Activated CD4-positive, alpha-beta T cell treated with anti-CD3 and anti-CD28 coated beads for 36 hours (primary cell): ENCODE results near the gene EXOC7. TPM values are rescaled to one million over a fixed set of nuclear protein-coding genes. Genes with fewer than 3 reads are reported as not detected.

Source experiments
- ATAC-seq: fragments of 200-7000 bp; cut with Tn5 transposase; one replicate; pipeline ENCODE4 v1.10.0; 2021; ENCODE audit warnings: mild to moderate bottlenecking, moderate library complexity
- CTCF ChIA-PET: fragments of 350-600 bp; sonication (Branson Sonifier 250); formaldehyde crosslinking; loops from one replicate; lab custom pipeline; 2021; ENCODE audit warnings: antibody characterized with exemption; lab: Charles Lee
- POLR2A ChIA-PET: fragments of 350-600 bp; sonication (Branson Sonifier 250); formaldehyde crosslinking; loops from one replicate; lab custom pipeline; 2021; ENCODE audit warnings: antibody characterized with exemption, inconsistent platforms; lab: Charles Lee
- DNase-seq: peaks from one replicate; pipeline ENCODE4 v3.0.0-alpha.2; 2020
- H3K27ac Mint-ChIP-seq: one replicate; pipeline ENCODE4 v1.8.0; 2021; ENCODE audit warnings: mixed read lengths
- H3K27me3 Mint-ChIP-seq: one replicate; pipeline ENCODE4 v1.8.0; 2021; ENCODE audit warnings: mixed read lengths
- H3K36me3 Mint-ChIP-seq: one replicate; pipeline ENCODE4 v1.8.0; 2021; ENCODE audit warnings: low read depth, mixed read lengths
- H3K4me1 Mint-ChIP-seq: one replicate; pipeline ENCODE4 v1.8.0; 2021; ENCODE audit warnings: mixed read lengths
- H3K4me3 Mint-ChIP-seq: one replicate; pipeline ENCODE4 v1.8.0; 2021; ENCODE audit warnings: mild to moderate bottlenecking, moderate library complexity, mixed read lengths
- H3K9me3 Mint-ChIP-seq: one replicate; pipeline ENCODE4 v1.8.0; 2021; ENCODE audit warnings: low read depth, mixed read lengths
- intact Hi-C, 2 experiments: fragments of 100-400 bp; cut with DNase I in 1 of 2; cut with micrococcal nuclease in 1 of 2; formaldehyde crosslinking; loops; one replicate each; pipeline versions ENCODE4 v1.14.2 to v1.15.1; 2022 to 2024; cut with DNase I, micrococcal nuclease
- total RNA-seq, 2 experiments: library from RNA; stranded (reverse); gene quantifications; one replicate each; pipeline ENCODE4 v1.2.3, GENCODE V29; 2021

Gene EXOC7
- total RNA-seq, 2 experiments from 2014 or later = 73.0 to 77.0 TPM

- H3K27ac Mint-ChIP-seq = no peak overlapping the region
- H3K27me3 Mint-ChIP-seq = no peaks in the 10 kb centered on the region
- POLR2A ChIA-PET = interaction anchor here (0.6 kb wide), 2 partner anchors 67 to 208 kb away, joined by 3 to 4 read pairs; no protein-coding TSS in a partner anchor
- DNase-seq (no peak), ATAC-seq (no peak)
- no peaks in the 10 kb centered on the region for H3K36me3 Mint-ChIP-seq
- no peaks in the 10 kb centered on the region for H3K4me1 Mint-ChIP-seq
- intact Hi-C loops = no loop called here
- CTCF ChIA-PET = interaction anchor here (0.6 to 0.8 kb wide), 5 partner anchors 19 to 135 kb away, joined by 3 to 4 read pairs (median 3); no protein-coding TSS in a partner anchor
- H3K9me3 Mint-ChIP-seq = no peaks in the 10 kb centered on the region
- no peak overlapping the region for H3K4me3 Mint-ChIP-seq
Observed at GRCh38 chr17:76115138-76115754, 11.7 kb upstream of the EXOC7 start.

DNA sequence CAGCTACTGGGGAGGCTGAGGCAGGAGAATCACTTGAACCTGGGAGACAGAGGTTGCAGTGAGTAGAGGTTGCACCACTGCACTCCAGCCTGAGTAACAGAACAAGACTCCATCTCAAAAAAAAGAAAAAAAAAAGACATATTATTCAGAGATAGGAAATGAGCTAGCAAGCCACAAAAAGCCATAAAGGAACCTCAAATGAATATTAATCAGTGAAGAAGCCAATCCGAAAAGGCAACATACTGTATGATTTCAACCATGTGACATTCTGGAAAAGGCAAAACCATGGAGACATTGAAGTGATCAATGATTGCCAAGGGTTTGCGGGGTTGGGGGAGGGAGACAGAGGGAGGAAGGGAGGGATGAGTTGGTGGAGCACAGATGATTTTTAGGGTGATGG is 8.4 kb upstream of the EXOC7 start:
- CTCF ChIA-PET = interaction anchor here (0.7 to 2.6 kb wide), 4 partner anchors 99 to 286 kb away, joined by 3 to 8 read pairs (median 4); no protein-coding TSS in a partner anchor
- Mint-ChIP-seq H3K36me3 (no peaks in the 10 kb centered on the region), H3K27me3 (no peaks in the 10 kb centered on the region), H3K4me3 (no peak overlapping the region), H3K9me3 (no peaks in the 10 kb centered on the region), H3K27ac (no peak overlapping the region), H3K4me1 (no peaks in the 10 kb centered on the region)
- DNase-seq = no peak
- no peak for ATAC-seq
- POLR2A ChIA-PET = no interaction called here
- intact Hi-C loops = no loop called here

GRCh38 chr17:76107509-76107908 is 3.9 kb upstream of the EXOC7 start:
- Mint-ChIP-seq H3K9me3 (no peaks in the 10 kb centered on the region), H3K36me3 (no peaks in the 10 kb centered on the region), H3K27me3 (no peaks in the 10 kb centered on the region), H3K27ac (no peak overlapping the region), H3K4me1 (peaks cover 8% of the 10 kb centered on the region), H3K4me3 (no peak overlapping the region)
- intact Hi-C loops = loop anchor here in 1 of 2 experiments (1.0 to 10.0 kb wide), 2 partner anchors 93 to 397 kb away; partner anchors contain the start of gene RHBDF2
- DNase-seq = no peak
- ChIA-PET POLR2A (interaction anchor here (0.6 kb wide), 1 partner anchor 405 kb away, joined by 3 read pairs; no protein-coding TSS in a partner anchor), CTCF (interaction anchor here (0.9 to 1.6 kb wide), 5 partner anchors 72 to 434 kb away, joined by 3 to 4 read pairs (median 4); no protein-coding TSS in a partner anchor)
- ATAC-seq = no peak

GRCh38 chr17:76106703-76107102 is 3.1 kb upstream of the EXOC7 start:
- no peaks in the 10 kb centered on the region for H3K36me3 Mint-ChIP-seq
- H3K27me3 Mint-ChIP-seq = no peaks in the 10 kb centered on the region
- H3K27ac Mint-ChIP-seq = no peak overlapping the region
- H3K9me3 Mint-ChIP-seq = no peaks in the 10 kb centered on the region
- ATAC-seq (no peak), DNase-seq (no peak)
- H3K4me1 Mint-ChIP-seq = peaks cover 13% of the 10 kb centered on the region
- intact Hi-C loops = loop anchor here in 1 of 2 experiments (1.0 to 10.0 kb wide), 2 partner anchors 92 to 398 kb away; partner anchors contain the start of gene RHBDF2
- ChIA-PET POLR2A (interaction anchor here (0.7 kb wide), 1 partner anchor 166 kb away, joined by 5 read pairs; the partner anchor contains the start of gene FBF1), CTCF (interaction anchor here (0.6 to 1.3 kb wide), 5 partner anchors 87 to 244 kb away, joined by 3 to 6 read pairs (median 4); no protein-coding TSS in a partner anchor)
- H3K4me3 Mint-ChIP-seq = no peak overlapping the region

DNA sequence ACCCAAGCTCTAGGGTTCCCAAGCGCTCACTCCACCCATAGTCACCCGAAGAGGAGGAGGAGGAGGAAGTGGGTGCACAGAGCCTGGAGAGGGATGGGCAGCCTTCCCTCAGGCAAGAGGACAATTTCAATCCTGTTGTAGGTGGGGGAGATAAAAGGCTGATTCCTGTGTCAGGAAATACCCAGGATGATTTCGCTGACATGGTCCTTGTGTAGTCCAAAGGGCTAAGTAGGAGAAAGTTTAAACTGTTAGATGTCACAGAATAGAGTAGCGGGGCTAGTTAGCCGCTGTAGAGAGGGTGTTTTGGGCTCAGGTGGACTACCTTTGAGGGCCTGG is 1.3 kb upstream of the EXOC7 start:
- ChIA-PET POLR2A (interaction anchor here (0.9 to 2.0 kb wide), 2 partner anchors 24 to 167 kb away, joined by 3 to 4 read pairs; no protein-coding TSS in a partner anchor), CTCF (interaction anchor here (0.6 to 1.1 kb wide), 4 partner anchors 16 to 270 kb away, joined by 3 read pairs; no protein-coding TSS in a partner anchor)
- Mint-ChIP-seq H3K36me3 (peaks cover 4% of the 10 kb centered on the region), H3K27me3 (no peaks in the 10 kb centered on the region), H3K27ac (no peak overlapping the region), H3K9me3 (no peaks in the 10 kb centered on the region), H3K4me1 (peaks cover 17% of the 10 kb centered on the region), H3K4me3 (peak overlapping the region; percentile 90)
- intact Hi-C loops = loop anchor here in 1 of 2 experiments (10.0 kb wide), 1 partner anchor 400 kb away; the partner anchor contains the start of gene RHBDF2
- no peak for ATAC-seq
- DNase-seq = no peak

- H3K27me3 Mint-ChIP-seq = no peaks in the 10 kb centered on the region
- H3K36me3 Mint-ChIP-seq = peaks cover 7% of the 10 kb centered on the region
- H3K27ac Mint-ChIP-seq = peak overlapping the region; percentile 93
- no peak for DNase-seq
- intact Hi-C loops = loop anchor here in 1 of 2 experiments (10.0 kb wide), 1 partner anchor 400 kb away; the partner anchor contains the start of gene RHBDF2
- H3K9me3 Mint-ChIP-seq = no peaks in the 10 kb centered on the region
- H3K4me3 Mint-ChIP-seq = peak overlapping the region; percentile 90
- CTCF ChIA-PET = interaction anchor here (0.6 to 1.9 kb wide), 13 partner anchors 9 to 271 kb away, joined by 3 to 10 read pairs (median 3); no protein-coding TSS in a partner anchor
- no peak for ATAC-seq
- peaks cover 18% of the 10 kb centered on the region for H3K4me1 Mint-ChIP-seq
- POLR2A ChIA-PET = interaction anchor here (0.8 to 2.0 kb wide), 3 partner anchors 24 to 168 kb away, joined by 3 to 4 read pairs (median 3); partner anchors contain the start of gene UBALD2
Observed at GRCh38 chr17:76104140-76104895, 731 bp upstream of the EXOC7 start.

DNA sequence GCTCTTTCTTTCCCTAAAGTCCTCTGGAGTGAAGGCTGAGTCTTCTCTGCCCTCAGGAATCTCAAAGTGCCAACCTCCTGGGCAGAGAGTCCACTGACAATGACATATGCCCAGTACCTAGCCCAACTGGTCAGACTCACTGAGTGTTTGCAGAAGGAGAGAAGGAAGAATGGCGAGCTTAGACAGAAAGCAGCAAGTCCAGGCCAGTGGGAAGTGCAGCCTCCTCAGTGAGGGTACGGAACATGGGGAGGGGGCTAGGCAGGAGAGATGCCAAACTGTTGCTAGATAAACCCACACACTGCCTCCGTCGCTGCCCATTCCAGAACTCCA is 678 bp downstream of the EXOC7 start:
- ChIA-PET CTCF (interaction anchor here (0.7 to 1.9 kb wide), 7 partner anchors 24 to 176 kb away, joined by 3 to 10 read pairs (median 4); no protein-coding TSS in a partner anchor), POLR2A (interaction anchor here (0.7 to 2.0 kb wide), 2 partner anchors 169 to 288 kb away, joined by 4 to 6 read pairs; no protein-coding TSS in a partner anchor)
- H3K4me1 Mint-ChIP-seq = peaks cover 18% of the 10 kb centered on the region
- intact Hi-C loops = loop anchor here (1.0 to 10.0 kb wide), 8 partner anchors 31 to 402 kb away; partner anchors contain the start of genes ACOX1 (in 1 of the 2), RHBDF2 (in 1 of the 2), SRP68 (in 1 of the 2) and TEN1 (in 1 of the 2)
- H3K9me3 Mint-ChIP-seq = no peaks in the 10 kb centered on the region
- no peaks in the 10 kb centered on the region for H3K27me3 Mint-ChIP-seq
- no peak for ATAC-seq
- H3K4me3 Mint-ChIP-seq = peak overlapping the region; percentile 90
- H3K36me3 Mint-ChIP-seq = peaks cover 9% of the 10 kb centered on the region
- DNase-seq = no peak
- H3K27ac Mint-ChIP-seq = peak overlapping the region; percentile 93

- Mint-ChIP-seq H3K27ac (no peak overlapping the region), H3K4me3 (no peak overlapping the region), H3K4me1 (peaks cover 13% of the 10 kb centered on the region), H3K27me3 (no peaks in the 10 kb centered on the region), H3K36me3 (peaks cover 33% of the 10 kb centered on the region), H3K9me3 (no peaks in the 10 kb centered on the region)
- ATAC-seq (no peak), DNase-seq (no peak)
- CTCF ChIA-PET = interaction anchor here (0.8 kb wide), 1 partner anchor 84 kb away, joined by 3 read pairs; no protein-coding TSS in a partner anchor
- POLR2A ChIA-PET = no interaction called here
- intact Hi-C loops = no loop called here
Observed at GRCh38 chr17:76097716-76098295, 5.8 kb downstream of the EXOC7 start.

- ATAC-seq (no peak), DNase-seq (no peak)
- Mint-ChIP-seq H3K27me3 (no peaks in the 10 kb centered on the region), H3K27ac (no peak overlapping the region), H3K36me3 (peaks cover 40% of the 10 kb centered on the region), H3K4me1 (peaks cover 3% of the 10 kb centered on the region), H3K9me3 (no peaks in the 10 kb centered on the region), H3K4me3 (no peak overlapping the region)
- ChIA-PET CTCF (interaction anchor here (0.5 to 1.7 kb wide), 7 partner anchors 8 to 849 kb away, joined by 3 to 5 read pairs (median 4); no protein-coding TSS in a partner anchor), POLR2A (no interaction called here)
- intact Hi-C loops = no loop called here
Observed at GRCh38 chr17:76095943-76096342, 7.6 kb downstream of the EXOC7 start.

DNA sequence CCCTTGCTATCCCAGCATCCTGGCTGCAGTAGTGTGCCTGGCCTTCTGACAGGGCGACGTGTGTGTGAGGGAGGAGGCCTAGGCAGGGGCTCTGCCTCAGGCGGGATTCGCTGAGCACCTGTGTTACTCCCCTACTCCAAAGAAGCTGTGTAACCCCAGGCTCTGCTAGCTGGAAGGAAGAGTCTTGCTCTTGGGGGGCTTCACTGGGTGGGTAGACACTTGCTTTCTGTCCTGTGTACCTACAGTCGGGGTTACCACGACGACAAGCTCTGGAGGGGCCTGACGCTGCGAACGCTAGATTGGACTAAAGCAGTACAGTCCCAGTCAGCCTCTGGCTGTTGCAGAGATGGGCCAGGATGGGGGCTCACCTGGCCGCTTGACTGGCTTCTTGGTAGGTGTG is 9.5 kb downstream of the EXOC7 start:
- H3K4me3 Mint-ChIP-seq = no peak overlapping the region
- no peaks in the 10 kb centered on the region for H3K4me1 Mint-ChIP-seq
- no peaks in the 10 kb centered on the region for H3K9me3 Mint-ChIP-seq
- H3K27me3 Mint-ChIP-seq = no peaks in the 10 kb centered on the region
- intact Hi-C loops = no loop called here
- H3K36me3 Mint-ChIP-seq = peaks cover 32% of the 10 kb centered on the region
- DNase-seq = no peak
- no peak for ATAC-seq
- ChIA-PET CTCF (interaction anchor here (0.6 to 0.8 kb wide), 3 partner anchors 8 to 83 kb away, joined by 3 to 5 read pairs (median 3); no protein-coding TSS in a partner anchor), POLR2A (interaction anchor here (0.5 kb wide), 1 partner anchor 23 kb away, joined by 4 read pairs; no protein-coding TSS in a partner anchor)
- no peak overlapping the region for H3K27ac Mint-ChIP-seq
